GM18511 (cell line): ENCODE results near the gene ENO3.
"Not testable (repeated sequence)": the region's sequence is repeated elsewhere in the genome, so short reads cannot be mapped to it uniquely, and the experiment has no call there.

Experiments
- ATAC-seq: cut with Tn5 transposase; IDR thresholded peaks from one replicate; pipeline ENCODE4 v1.9.1; 2021; ENCODE audit warnings: mild to moderate bottlenecking, moderate library complexity; ENCODE audit not compliant: unreplicated experiment

Gene ENO3

DNA sequence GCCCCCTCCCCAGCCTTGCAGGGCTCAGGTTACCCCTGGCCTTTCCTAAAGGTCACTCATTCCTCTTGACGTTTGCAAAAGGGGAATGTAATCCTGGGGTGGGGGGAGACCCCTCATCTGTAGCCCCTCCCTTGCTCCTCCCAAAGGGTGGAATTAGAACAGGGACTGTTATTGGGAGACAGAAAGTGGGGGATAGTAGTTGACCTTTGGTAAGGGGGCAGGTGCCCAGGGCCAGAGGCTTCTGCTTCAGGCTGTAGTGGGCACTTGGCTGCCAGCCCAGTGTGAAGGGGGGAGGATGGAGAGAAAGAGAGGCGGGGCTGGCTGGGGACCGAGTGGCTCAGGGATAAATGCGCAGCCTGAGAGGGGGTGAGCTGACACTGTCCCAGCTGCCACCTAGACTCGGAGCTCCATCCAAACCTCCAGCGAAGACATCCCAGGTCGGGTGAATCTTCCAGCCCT lies at the start of gene ENO3:
Gene ENO3 (plus strand): TSS at position 374 of the 459 bp plus-strand sequence. CDS start 711 bp downstream, outside the sequence.
- no peak for ATAC-seq

DNA sequence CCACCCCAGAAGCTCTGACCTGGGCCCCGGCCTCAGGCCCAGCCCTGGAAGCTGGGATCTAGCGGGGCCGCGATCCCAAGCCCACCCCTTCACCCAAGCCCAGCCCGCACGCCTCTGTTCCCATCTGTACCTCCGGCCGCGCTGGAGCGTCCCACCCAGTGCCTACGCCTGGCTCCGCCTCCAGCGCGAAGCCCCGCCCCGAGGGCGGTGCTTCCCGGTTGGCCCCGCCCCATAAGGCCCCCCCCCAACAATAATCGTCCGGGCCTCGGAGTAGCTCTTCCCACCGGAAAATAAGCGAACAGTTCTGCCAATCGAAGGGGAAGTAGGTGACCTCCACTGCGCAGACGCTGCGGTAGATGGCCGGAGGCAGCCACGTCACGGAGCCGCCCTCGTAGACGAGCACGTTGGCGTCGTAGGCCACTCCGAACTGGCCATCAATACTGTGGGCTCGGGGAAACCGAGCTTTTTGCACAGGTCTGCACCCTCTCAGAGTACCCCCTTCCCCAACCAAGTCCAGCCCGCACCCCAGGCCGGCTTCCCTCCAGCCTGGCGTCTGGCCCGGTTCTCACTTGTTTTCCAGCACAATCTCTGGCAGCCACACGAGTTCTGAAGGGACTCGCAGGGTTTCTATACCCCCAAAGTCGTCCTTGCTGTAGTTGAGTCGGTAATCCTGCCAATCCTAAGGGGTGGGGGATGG lies 49.1 kb upstream of the ENO3 start:
- no peak for ATAC-seq

DNA sequence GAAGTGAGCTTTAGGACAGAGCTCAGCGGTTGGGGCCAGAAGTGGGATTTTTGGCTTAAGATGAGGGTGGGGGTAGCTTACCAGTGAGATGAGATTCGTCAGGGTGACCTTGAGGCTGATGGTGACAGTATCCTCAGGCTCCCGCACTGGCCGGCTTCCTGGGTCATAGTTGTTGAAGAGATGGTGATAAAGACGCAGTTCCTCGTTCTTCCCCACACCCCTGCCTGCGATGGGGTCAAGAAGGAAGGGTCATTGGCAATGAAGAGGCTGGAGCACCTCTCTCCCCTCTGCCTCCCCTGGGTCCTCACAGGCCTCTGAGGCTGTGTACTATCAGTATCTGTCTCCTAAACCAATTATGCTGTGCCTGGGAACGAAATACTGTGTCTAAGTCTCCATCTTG lies 48.4 kb upstream of the ENO3 start:
- ATAC-seq: no peak

DNA sequence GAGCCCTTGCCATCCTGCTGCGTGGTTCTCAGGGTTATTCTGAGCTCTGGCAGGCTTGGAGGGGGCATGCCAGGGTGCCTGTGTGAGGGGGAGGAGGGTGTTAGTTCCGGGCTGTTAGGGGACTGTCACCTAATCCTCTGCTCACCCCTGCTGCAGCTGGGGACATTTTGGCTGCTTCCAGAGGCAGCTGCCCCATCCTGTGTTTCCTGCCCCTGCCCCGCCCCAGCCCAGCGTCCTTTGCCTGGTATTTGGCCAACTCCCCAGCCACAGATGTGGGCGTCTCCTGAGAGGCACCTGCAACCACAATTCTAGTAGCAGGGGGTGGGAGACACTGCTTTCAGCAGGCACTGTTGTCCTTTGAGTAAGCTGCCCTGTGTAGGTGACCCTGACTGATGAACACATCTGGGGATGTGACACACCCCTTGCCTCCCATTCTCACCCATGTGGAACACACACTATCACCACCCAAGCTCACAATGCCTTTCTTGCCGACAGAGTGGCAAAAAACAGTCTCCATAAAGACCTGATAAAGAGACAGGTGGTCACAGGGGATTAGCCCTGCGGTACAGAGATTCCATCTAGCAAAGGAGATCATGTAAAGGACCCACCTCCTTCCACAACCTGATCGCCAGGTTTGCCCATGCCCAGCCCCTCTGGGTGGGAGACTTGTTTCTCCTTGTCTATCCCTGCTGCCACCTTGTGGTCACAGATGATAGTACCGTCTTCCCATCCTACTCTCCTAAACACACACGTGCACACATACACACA lies 47.7 kb upstream of the ENO3 start, which contains the start of gene CHRNE:
Gene CHRNE (minus strand): TSS at position 48 of the 768 bp plus-strand sequence. CDS start 35 bp downstream, at position 13.
- peak; percentile 52 for ATAC-seq

DNA sequence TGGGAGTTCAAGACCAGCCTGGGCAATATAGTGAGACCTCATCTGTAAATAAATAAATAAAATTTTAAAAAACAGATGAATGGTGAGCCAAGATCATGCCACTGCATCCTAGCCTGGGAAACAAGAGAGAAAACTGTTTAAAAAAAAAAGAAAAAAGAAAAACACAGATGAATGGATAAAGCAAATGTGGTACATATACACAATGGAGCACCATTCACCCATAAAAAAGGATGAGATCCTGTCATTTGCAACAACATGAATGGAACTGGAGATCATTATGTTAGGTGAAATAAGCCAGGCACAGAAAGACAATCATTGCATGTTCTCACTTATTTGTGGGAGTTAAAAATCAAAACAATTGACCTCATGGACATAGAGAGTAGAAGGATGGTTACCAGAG lies 44.3 kb upstream of the ENO3 start:
- ATAC-seq: not testable (repeated sequence)

DNA sequence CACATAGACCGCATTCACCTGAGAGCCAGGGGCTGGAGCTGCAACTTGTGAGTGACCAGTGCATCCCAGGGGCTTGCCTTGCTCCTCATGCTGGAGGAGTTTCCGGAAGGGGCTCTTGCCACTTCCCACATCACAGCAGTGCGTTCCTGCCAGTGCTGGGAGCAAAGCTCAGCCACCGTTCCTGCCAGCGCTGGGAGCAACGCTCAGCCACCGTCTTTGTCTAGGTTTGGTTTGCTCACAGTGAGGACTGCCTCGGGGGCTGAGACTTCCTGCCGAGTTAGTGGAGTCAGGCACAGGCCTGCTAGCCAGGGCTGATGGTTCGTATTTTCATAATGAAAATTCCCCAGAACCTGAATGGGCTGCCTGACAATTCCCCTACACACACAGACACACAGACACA lies 42.6 kb upstream of the ENO3 start:
- no peak for ATAC-seq

DNA sequence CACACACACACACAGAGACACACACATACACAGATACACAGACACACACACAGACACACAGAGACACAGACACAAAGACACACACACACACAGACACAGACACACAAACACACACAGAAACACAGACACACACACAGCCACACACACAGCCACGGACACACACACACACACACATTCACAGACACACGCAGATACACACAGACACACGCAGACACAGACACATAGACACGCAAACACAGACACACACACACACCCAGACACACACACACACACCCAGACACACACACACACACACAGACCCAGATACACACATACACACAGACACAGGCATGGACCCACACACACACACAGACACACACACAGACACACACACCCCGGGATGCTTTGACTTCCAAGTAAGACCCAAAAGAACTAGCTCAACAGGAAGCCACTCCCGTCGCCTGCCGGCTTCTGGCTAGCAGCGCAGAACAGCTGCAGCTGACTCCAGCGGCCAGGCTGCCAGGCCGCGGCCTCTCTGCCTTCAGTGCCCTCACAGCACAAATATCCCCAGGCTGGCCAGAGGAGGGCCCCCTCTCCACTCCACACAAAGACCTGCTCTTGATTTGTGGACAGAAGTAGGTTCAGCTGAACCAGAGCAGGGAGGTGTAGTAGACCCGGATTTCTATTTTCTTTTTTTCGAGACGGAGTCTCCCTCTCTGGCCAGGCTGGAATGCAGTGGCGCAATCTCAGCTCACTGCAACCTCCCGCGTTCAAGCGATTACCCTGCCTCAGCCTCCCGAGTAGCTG lies 42.0 kb upstream of the ENO3 start:
- ATAC-seq: no peak

DNA sequence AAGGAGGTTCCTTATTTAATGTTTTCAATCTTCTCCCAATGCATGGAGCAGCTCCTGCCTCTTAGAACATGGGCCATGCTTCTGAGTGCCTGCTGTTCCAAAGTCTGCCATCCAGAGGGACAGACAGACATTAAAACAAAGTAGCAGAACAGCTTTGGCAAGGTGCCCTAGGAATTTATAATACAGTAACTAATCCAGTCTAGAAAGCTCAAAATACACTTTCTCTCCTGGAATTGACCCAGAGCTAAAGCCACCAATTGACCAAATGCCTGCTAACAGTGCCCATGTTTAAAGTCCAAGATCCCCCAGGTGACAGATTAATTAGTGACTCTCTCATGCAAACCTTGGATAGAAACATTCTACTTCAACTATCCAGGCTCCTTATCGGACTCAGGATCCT lies 36.9 kb upstream of the ENO3 start:
- ATAC-seq: no peak

DNA sequence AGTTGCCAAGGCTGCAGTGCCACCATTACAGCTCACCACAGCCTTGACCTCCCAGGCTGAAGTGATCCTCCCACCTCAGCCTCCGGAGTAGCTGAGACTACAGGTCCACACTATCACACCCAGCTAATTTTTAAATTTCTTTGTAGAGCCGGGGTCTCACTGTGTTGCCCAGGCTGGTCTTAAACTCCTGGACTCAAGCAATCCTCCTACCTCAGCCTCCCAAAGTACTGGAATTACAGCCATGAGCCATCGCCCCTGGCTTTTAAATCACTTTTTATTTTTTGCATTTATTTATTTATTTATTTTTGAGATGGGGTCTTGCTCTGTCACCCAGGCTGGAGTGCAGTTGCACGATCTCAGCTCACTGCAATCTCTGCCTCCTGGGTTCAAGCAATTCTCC lies 36.4 kb upstream of the ENO3 start:
- not testable (repeated sequence) for ATAC-seq

DNA sequence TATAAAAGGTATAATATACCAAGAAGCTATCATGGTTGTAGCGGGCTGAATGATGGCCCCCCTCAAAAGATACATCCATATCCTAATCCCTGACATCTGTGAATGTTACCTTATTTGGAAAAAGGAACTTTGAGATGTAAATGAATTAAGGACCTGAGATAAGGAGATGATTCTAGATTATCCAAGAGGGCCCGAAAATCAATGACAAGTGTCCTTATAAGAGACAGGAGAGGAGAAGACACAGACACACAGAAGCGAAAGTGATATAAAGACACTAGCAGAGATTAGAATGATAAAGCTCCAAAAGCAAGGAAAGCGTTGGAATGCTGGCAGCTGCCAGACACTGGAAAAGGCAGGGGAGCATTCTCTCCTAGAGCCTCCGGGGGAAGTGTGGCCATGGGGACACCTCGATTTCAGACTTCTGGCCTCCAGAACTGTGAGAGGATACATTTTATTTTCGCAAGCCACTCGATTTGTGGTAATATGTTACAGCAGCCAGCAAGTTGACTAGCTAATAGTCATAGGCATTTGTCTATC lies 31.3 kb upstream of the ENO3 start:
- ATAC-seq: no peak

DNA sequence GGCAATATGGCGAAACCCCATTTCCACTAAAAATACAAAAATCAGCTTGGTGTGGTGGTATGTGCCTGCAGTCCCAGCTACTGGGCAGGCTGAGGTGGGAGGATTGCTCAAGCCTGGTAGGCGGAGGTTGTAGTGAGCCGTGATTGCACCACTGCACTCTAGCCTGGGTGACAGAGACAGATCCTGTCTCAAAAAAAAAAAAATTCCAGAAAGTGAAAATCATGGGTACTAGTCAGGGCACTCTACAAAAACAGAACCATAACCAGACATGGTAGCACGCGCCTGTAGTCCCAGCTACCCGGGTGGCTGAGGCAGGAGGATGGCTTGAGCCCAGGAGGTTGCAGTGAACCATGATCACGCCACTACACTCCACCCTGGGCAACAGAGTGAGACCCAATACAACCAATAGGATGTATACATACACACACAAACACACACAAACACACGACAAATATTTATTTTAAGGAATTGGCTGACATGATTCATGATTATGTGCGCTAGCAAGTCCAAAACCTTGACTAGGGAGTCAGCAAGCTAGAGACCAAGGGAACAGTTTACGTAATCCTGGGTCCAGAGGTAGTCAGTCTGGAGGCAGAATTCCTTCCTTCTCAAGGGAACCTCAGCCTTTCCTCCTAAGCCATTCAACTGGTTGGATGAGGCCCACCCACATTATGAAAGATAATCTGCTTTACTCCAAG lies 30.4 kb upstream of the ENO3 start:
- ATAC-seq: no peak

DNA sequence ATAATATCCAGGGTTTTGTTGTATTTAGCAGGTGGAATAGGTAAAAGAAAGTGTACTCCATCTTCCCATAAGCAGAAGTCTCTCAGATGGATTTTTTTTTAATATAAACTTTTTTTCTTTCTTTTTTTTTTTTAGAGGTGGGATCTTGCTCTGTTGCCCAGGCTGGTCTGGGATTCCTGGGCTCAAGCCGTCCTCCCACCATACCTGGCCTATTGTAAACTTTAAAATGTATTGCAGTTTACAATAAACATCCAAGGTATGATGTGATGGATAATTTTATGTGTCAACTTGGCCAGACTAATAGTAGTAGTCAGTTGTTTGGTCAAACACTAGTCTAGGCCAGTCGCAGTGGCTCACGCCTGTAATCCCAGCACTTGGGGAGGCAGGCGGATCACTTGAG lies 29.6 kb upstream of the ENO3 start:
- no peak for ATAC-seq

DNA sequence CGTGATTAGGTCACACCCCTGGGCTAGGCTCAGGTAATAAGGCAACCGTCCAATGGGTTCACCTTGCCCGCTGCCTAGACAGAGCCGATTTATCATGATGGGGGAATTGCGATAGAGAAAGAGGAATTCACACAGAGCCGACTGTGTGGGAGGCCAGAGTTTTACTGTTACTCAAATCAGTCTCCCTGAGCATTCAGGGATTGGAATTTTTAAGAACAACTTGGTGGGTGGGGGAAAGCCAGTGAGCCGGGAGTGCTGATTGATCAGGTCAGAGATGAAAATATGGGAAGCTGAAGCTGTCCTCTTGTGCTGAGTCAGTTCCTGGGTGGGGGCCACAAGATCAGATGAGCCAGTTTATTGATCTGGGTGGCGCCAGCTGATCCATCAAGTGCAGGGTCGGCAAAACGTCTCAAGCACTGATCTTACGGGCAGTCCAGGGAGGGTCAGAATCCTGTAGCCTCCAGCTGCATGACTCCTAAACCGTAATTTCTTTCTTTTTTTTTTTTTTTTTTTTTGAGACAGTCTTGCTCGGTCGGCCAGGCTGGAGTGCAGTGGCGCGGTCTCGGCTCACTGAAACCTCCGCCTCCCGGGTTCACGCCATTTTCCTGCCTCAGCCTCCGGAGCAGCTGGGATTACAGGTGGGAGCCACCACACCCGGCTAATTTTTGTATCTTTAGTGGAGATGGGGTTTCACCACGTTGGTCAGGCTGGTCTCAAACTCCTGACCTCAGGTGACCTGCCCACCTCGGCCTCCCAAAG lies 24.2 kb upstream of the ENO3 start:
- not testable (repeated sequence) for ATAC-seq

DNA sequence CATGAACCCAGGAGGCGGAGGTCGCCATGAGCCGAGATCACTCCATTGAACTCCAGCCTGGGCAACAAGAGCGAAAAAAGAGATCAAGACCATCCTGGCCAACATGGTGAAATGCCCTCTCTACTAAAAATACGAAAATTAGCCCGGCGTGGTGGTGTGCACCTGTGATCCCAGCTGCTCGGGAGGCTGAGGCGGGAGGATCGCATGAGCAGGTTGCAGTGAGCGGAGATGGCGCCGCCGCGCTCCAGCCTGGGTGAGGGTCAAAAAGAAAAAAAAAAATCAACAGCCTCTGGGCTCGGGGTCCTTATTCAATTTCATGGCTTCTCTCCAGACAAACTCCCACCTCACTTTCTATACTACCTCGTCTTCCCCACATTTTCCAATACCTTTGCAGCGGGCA lies 22.0 kb upstream of the ENO3 start:
- no peak for ATAC-seq

DNA sequence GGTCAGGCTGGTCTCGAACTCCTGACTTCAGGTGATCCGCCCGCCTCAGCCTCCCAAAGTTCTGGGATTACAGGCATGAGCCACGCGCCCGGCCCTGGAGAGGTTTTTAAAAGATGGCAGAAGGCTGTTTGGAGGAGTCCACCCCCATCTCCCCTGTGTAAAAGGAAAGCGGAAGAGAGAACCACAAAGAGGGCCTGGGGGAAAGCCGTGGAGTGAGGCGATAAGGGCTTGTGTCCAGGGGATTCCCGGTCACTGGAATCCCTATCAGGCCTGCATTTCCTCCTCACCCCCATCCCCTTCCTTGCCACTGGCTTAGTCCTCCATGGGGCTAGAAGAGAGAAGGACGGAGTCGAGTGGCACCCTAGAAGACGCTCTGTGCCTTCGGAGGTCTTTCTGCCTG lies 19.0 kb upstream of the ENO3 start, which contains the start of gene GP1BA:
Gene GP1BA (plus strand): TSS at position 315 of the 400 bp plus-strand sequence. CDS start 328 bp downstream, outside the sequence.
- ATAC-seq: no peak

DNA sequence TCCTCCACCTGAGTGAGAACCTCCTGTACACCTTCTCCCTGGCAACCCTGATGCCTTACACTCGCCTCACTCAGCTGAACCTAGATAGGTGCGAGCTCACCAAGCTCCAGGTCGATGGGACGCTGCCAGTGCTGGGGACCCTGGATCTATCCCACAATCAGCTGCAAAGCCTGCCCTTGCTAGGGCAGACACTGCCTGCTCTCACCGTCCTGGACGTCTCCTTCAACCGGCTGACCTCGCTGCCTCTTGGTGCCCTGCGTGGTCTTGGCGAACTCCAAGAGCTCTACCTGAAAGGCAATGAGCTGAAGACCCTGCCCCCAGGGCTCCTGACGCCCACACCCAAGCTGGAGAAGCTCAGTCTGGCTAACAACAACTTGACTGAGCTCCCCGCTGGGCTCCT lies 18.2 kb upstream of the ENO3 start:
- ATAC-seq: no peak

DNA sequence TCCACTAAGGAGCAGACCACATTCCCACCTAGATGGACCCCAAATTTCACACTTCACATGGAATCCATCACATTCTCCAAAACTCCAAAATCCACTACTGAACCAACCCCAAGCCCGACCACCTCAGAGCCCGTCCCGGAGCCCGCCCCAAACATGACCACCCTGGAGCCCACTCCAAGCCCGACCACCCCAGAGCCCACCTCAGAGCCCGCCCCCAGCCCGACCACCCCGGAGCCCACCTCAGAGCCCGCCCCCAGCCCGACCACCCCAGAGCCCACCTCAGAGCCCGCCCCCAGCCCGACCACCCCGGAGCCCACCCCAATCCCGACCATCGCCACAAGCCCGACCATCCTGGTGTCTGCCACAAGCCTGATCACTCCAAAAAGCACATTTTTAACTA lies 17.3 kb upstream of the ENO3 start:
- no peak for ATAC-seq

DNA sequence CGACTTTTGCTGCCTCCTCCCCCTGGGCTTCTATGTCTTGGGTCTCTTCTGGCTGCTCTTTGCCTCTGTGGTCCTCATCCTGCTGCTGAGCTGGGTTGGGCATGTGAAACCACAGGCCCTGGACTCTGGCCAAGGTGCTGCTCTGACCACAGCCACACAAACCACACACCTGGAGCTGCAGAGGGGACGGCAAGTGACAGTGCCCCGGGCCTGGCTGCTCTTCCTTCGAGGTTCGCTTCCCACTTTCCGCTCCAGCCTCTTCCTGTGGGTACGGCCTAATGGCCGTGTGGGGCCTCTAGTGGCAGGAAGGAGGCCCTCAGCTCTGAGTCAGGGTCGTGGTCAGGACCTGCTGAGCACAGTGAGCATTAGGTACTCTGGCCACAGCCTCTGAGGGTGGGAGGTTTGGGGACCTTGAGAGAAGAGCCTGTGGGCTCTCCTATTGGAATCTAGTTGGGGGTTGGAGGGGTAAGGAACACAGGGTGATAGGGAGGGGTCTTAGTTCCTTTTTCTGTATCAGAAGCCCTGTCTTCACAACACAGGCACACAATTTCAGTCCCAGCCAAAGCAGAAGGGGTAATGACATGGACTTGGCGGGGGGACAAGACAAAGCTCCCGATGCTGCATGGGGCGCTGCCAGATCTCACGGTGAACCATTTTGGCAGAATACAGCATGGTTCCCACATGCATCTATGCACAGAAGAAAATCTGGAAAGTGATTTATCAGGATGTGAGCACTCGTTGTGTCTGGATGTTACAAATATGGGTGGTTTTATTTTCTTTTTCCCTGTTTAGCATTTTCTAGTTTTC lies 16.5 kb upstream of the ENO3 start:
- no peak for ATAC-seq

DNA sequence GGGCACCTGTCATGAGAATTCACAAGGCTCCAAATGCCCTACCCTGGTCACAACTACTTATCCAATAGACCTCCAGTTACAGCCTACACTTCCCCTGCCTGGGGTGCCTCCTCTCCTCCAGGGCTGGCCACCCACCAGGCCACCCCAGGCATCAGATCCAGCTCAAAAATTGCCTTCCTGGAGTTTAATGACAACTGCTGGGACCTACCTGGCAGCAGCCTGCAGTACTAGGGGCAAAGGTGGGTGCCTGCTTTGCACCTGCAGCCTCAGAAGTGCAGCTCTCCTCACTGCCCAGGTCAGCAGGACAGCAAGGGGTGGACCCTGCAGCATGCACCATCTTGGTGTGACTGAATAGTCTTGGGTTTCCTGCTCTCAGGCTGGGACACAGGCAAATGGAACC lies 15.3 kb upstream of the ENO3 start:
- no peak for ATAC-seq
